H1 (cell line): ENCODE measurements around the gene NDEL1. TPM values are rescaled to one million over a fixed set of nuclear protein-coding genes. Genes with fewer than 3 reads are reported as not detected.

ENCODE experiments used
- CTCF ChIA-PET: fragments of 300-600 bp; sonication (Branson Sonifier 250); formaldehyde crosslinking; loops from one replicate; lab custom pipeline; 2021; ENCODE audit not compliant: partially characterized antibody; lab: Charles Lee
- POLR2A ChIA-PET: fragments of 300-600 bp; sonication (Branson Sonifier 250); formaldehyde crosslinking; loops from one replicate; lab custom pipeline; 2021; ENCODE audit warnings: inconsistent platforms; ENCODE audit not compliant: partially characterized antibody; lab: Charles Lee
- DNase-seq, 2 experiments: peaks; one replicate each; pipeline versions ENCODE4 v3.0.0 to v3.0.0-alpha.2; 2010 to 2022; ENCODE audit warnings: low spot score in 2 of 2, low read depth in 1 of 2, mixed read lengths in 1 of 2
- FAIRE-seq: peaks from 2 replicates; lab custom pipeline; 2011; peaks lifted over from hg19 to GRCh38; lab: Jason Lieb, UNC
- H2AFZ ChIP-seq: 2 replicates; pipeline ENCODE4 v1.8.1; 2012; ENCODE audit warnings: low read length, inconsistent platforms
- H2AK5ac ChIP-seq: 2 replicates; pipeline ENCODE4 v1.6.1; 2013; ENCODE audit warnings: low read depth, low read length
- H2BK120ac ChIP-seq: replicated peaks from 2 replicates; pipeline ENCODE3; 2013; ENCODE audit warnings: low read depth, low read length, inconsistent platforms
- H2BK12ac ChIP-seq: 2 replicates; pipeline ENCODE4 v1.6.1; 2013; ENCODE audit warnings: low read depth, low read length
- H2BK15ac ChIP-seq: 2 replicates; pipeline ENCODE4 v1.6.1; 2013; ENCODE audit warnings: low read length
- H2BK20ac ChIP-seq: 2 replicates; pipeline ENCODE4 v1.6.1; 2013; ENCODE audit warnings: low read length
- H2BK5ac ChIP-seq: 2 replicates; pipeline ENCODE4 v1.6.1; 2013; ENCODE audit warnings: low read depth, low read length
- H3K14ac ChIP-seq: 2 replicates; pipeline ENCODE4 v1.6.1; 2013; ENCODE audit warnings: inconsistent platforms; ENCODE audit not compliant: insufficient read length
- H3K18ac ChIP-seq: 2 replicates; pipeline ENCODE4 v1.6.1; 2013; ENCODE audit warnings: low read length; ENCODE audit errors: extremely low read depth
- H3K23ac ChIP-seq: 2 replicates; pipeline ENCODE4 v1.6.1; 2013; ENCODE audit warnings: inconsistent platforms; ENCODE audit not compliant: insufficient read length
- H3K23me2 ChIP-seq: 2 replicates; pipeline ENCODE4 v1.6.1; 2013; ENCODE audit warnings: low read depth, low read length
- H3K27ac ChIP-seq: 2 replicates; pipeline ENCODE4 v1.6.1; 2011; ENCODE audit warnings: low read depth, low read length, inconsistent platforms
- H3K27me3 ChIP-seq, 4 experiments: replicated peaks in 1 of 4; 1 replicate in 1 of 4; 2 replicates in 3 of 4; pipeline versions ENCODE4 v1.6.1 to v1.8.1; 2011 to 2013; ENCODE audit warnings: low read length in 3 of 4, mild to moderate bottlenecking in 3 of 4, inconsistent platforms in 2 of 4, mixed read lengths in 2 of 4, moderate library complexity in 1 of 4; ENCODE audit not compliant: control insufficient read depth in 3 of 4, insufficient read depth in 3 of 4; ENCODE audit errors: extremely low read depth in 1 of 4
- H3K36me3 ChIP-seq, 4 experiments: 2 replicates each; pipeline versions ENCODE4 v1.6.1 to v1.8.1; 2011 to 2013; ENCODE audit warnings: mild to moderate bottlenecking in 4 of 4, low read length in 3 of 4, moderate library complexity in 2 of 4, control low read depth in 1 of 4, inconsistent platforms in 1 of 4; ENCODE audit not compliant: insufficient read depth in 4 of 4, control insufficient read depth in 2 of 4
- H3K4ac ChIP-seq: replicated peaks from 2 replicates; pipeline ENCODE3; 2013; ENCODE audit warnings: low read length, low read depth, mixed read lengths, inconsistent platforms; ENCODE audit not compliant: insufficient read length
- H3K4me1 ChIP-seq, 4 experiments: replicated peaks in 1 of 4; 1 replicate in 1 of 4; 2 replicates in 3 of 4; pipeline versions ENCODE4 v1.6.1 to v1.8.1; 2011 to 2013; ENCODE audit warnings: low read length in 3 of 4, inconsistent platforms in 2 of 4, mixed read lengths in 1 of 4; ENCODE audit not compliant: insufficient read depth in 4 of 4, control insufficient read depth in 3 of 4
- H3K4me2 ChIP-seq, 2 experiments: 2 replicates each; pipeline versions ENCODE4 v1.6.1 to v1.8.1; 2011 to 2013; ENCODE audit warnings: low read depth in 2 of 2, low read length in 2 of 2, control low read depth in 1 of 2, inconsistent platforms in 1 of 2, mild to moderate bottlenecking in 1 of 2; ENCODE audit not compliant: insufficient read depth in 1 of 2
- H3K4me3 ChIP-seq, 4 experiments: fragments of 200-600, 300-600 bp in 1 of 4; sonication (generic), shearing (Covaris generic), sonication (Bioruptor Twin) in 1 of 4; 2 replicates each; pipeline versions ENCODE4 v1.5.1 to v1.8.1; 2011 to 2016; ENCODE audit warnings: low read length in 4 of 4, low read depth in 3 of 4, control low read depth in 2 of 4, inconsistent platforms in 2 of 4, mild to moderate bottlenecking in 2 of 4, mixed read lengths in 1 of 4, moderate library complexity in 1 of 4; ENCODE audit not compliant: insufficient read depth in 2 of 4; ENCODE audit errors: extremely low read depth in 1 of 4
- H3K56ac ChIP-seq: replicated peaks from 2 replicates; pipeline ENCODE3; 2013; ENCODE audit warnings: low read depth, mild to moderate bottlenecking, mixed read lengths, low read length, inconsistent platforms; ENCODE audit not compliant: insufficient read length
- H3K79me1 ChIP-seq: 2 replicates; pipeline ENCODE4 v1.6.1; 2013; ENCODE audit warnings: low read depth, low read length, control low read depth
- H3K79me2 ChIP-seq, 2 experiments: 2 replicates each; pipeline versions ENCODE4 v1.6.1 to v1.8.1; 2012 to 2013; ENCODE audit warnings: low read length in 2 of 2, mild to moderate bottlenecking in 2 of 2, inconsistent platforms in 1 of 2; ENCODE audit not compliant: insufficient read depth in 2 of 2, control insufficient read depth in 1 of 2
- H3K9ac ChIP-seq, 4 experiments: replicated peaks in 1 of 4; 1 replicate in 1 of 4; 2 replicates in 3 of 4; pipeline versions ENCODE4 v1.6.1 to v1.8.1; 2011 to 2013; ENCODE audit warnings: low read depth in 3 of 4, low read length in 3 of 4, control low read depth in 2 of 4, mild to moderate bottlenecking in 2 of 4, moderate library complexity in 2 of 4, inconsistent platforms in 1 of 4; ENCODE audit errors: extremely low read depth in 1 of 4
- H3K9me3 ChIP-seq, 2 experiments: 2 replicates each; pipeline versions ENCODE4 v1.6.1 to v1.8.1; 2012 to 2013; ENCODE audit warnings: mild to moderate bottlenecking in 2 of 2, moderate library complexity in 2 of 2, control low read depth in 1 of 2, inconsistent platforms in 1 of 2, low read depth in 1 of 2, low read length in 1 of 2, mixed read lengths in 1 of 2; ENCODE audit not compliant: insufficient read depth in 2 of 2
- H4K20me1 ChIP-seq, 2 experiments: replicated peaks in 1 of 2; 2 replicates each; pipeline versions ENCODE3 to v1.8.1; 2011 to 2013; ENCODE audit warnings: inconsistent platforms in 2 of 2, low read length in 2 of 2, mild to moderate bottlenecking in 1 of 2; ENCODE audit not compliant: insufficient read depth in 2 of 2, control insufficient read depth in 1 of 2
- H4K5ac ChIP-seq: 2 replicates; pipeline ENCODE4 v1.6.1; 2013; ENCODE audit warnings: low read length, low read depth, mixed read lengths, inconsistent platforms; ENCODE audit not compliant: insufficient read length
- H4K8ac ChIP-seq: 2 replicates; pipeline ENCODE4 v1.8.0; 2013; ENCODE audit warnings: mild to moderate bottlenecking, moderate library complexity, low read length, inconsistent platforms; ENCODE audit not compliant: insufficient read depth; ENCODE audit errors: extremely low read depth
- H4K91ac ChIP-seq: replicated peaks from 2 replicates; pipeline ENCODE3; 2013; ENCODE audit warnings: low read length, mixed read lengths, inconsistent platforms; ENCODE audit not compliant: insufficient read length
- EGR1 ChIP-seq: IDR thresholded peaks from 2 replicates; pipeline ENCODE4 v1.6.1; 2011; ENCODE audit warnings: low read depth, low read length, borderline replicate concordance
- RXRA ChIP-seq: IDR thresholded peaks from 2 replicates; pipeline ENCODE4 v1.6.1; 2011; ENCODE audit warnings: low read depth, mild to moderate bottlenecking, low read length, moderate library complexity; ENCODE audit not compliant: insufficient read depth
- SP4 ChIP-seq: IDR thresholded peaks from 2 replicates; pipeline ENCODE4 v1.6.1; 2012; ENCODE audit warnings: low read length, inconsistent platforms
- WGBS, 2 experiments: shearing (Covaris generic) in 1 of 2; methylation state at CpG; one replicate each; pipeline versions ENCODE4 v1.1.6 to v1.1.7; 2013 to 2015; ENCODE audit warnings: low lambda C conversion rate in 2 of 2, mixed read lengths in 2 of 2, inconsistent platforms in 1 of 2, low coverage in 1 of 2, missing lambda C conversion rate in 1 of 2; ENCODE audit not compliant: insufficient replicate concordance in 2 of 2, insufficient coverage in 1 of 2, insufficient read length in 1 of 2; ENCODE audit errors: extremely low coverage in 1 of 2, missing lambda C conversion rate in 1 of 2; 5-methylcytosine and 5-hydroxymethylcytosine counted together
- polyA plus RNA-seq, 7 experiments: library from polyadenylated mRNA; depleted of rRNA in 3 of 7; stranded (reverse) in 5 of 7; unstranded in 2 of 7; fragments of >200 nt in 5 of 7; fragments of 200-250 nt in 2 of 7; gene quantifications; 1 replicate in 5 of 7; 2 replicates in 1 of 7; 4 replicates in 1 of 7; pipeline versions ENCODE4 v1.2.1 to v1.2.3, GENCODE V29; 2011 to 2013; ENCODE audit warnings: missing spikeins in 2 of 7, mixed read lengths in 2 of 7
- total RNA-seq: library from RNA; stranded (reverse); fragmentation: NEBNext Ultra II Directional; extraction: Animal tissue kit (Norgen Biotek cat#: 25700); gene quantifications from 2 replicates; pipeline ENCODE4 v1.2.1, GENCODE V29; 2021

NDEL1 gene
- total and polyA plus RNA-seq, 2 of the 8 experiments (the other 6 are each of a cell fraction or from before 2014, with no cell fraction given) = 31.1 to 32.9 TPM

DNA sequence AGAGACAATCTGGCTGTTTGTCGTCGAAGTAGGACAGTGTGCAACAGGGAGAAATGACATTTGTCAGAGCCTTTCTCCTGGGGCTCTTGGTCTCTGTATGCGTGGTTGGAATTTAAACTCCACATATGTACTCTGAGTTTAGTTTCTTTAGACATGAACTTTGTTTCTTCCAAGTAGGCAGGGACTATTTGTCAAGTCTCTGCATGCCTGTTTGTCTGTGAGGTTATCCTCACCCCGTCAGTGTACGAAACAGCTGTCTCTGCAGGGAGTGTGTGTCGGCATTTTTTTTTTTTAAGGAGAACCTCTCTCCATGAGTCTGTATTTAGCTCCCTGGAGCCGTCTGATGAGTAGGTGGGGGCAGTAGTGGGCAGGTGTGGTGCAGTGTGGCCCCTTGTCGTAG is 29.7 kb downstream of the NDEL1 start:
- Histone ChIP-seq H3K27me3 (no peaks in the 10 kb centered on the region), H3K79me1 (peaks cover 12% of the 10 kb centered on the region), H3K36me3 (peaks cover 2 to 24% (median 12%) of the 10 kb centered on the region in 4 experiments; a peak in 7 of 8 replicates), H3K4me2 (no peak overlapping the region), H4K8ac (no peak overlapping the region)
- CTCF ChIA-PET = interaction anchor here (0.6 kb wide), 1 partner anchor 162 kb away, joined by 4 read pairs; no protein-coding TSS in a partner anchor
- no peak for FAIRE-seq
- TF ChIP-seq SP4 (no peak), EGR1 (no peak), RXRA (no peak)
- TF ChIP-seq, all 59 proteins: peak for 0
- Histone ChIP-seq H3K4me3 (no peak overlapping the region), H4K5ac (no peak overlapping the region), H2BK5ac (no peak overlapping the region), H3K18ac (no peak overlapping the region), H2BK120ac (no peak overlapping the region), H4K91ac (no peak overlapping the region), H3K9ac (0 out of 7 replicates have a peak overlapping the region, but pooled peaks of 1 of the 4 experiments have one; percentile 17), H3K14ac (no peak overlapping the region), H2AFZ (no peak overlapping the region), H3K27ac (no peak overlapping the region), H3K79me2 (no peaks in the 10 kb centered on the region; a peak in 1 of 4 replicates), H4K20me1 (peaks cover 0 to 3% of the 10 kb centered on the region in 2 experiments), H2BK12ac (no peak overlapping the region), H3K23ac (no peak overlapping the region), H3K56ac (no peak overlapping the region), H2BK15ac (no peak overlapping the region), H3K23me2 (no peaks in the 10 kb centered on the region), H2AK5ac (no peak overlapping the region), H3K4ac (no peak overlapping the region), H3K4me1 (peaks cover 0 to 6% (median 0%) of the 10 kb centered on the region in 4 experiments; a peak in 1 of 7 replicates), H2BK20ac (no peak overlapping the region), H3K9me3 (no peaks in the 10 kb centered on the region)
- 80% methylated on average over 7 of the region's 8 CpGs; no CpG with 5 or more reads in 1 of the 2 experiments for WGBS, 2 experiments
- POLR2A ChIA-PET = interaction anchor here (0.6 kb wide), 1 partner anchor 74 kb away, joined by 3 read pairs; no protein-coding TSS in a partner anchor
- no peak for DNase-seq
